T-helper 17 cell (primary cell): ENCODE data around the gene ZFAND3. TPM values are rescaled to one million over a fixed set of nuclear protein-coding genes. Genes with fewer than 3 reads are reported as not detected.
"Not testable (repeated sequence)": the region's sequence is repeated elsewhere in the genome, so short reads cannot be mapped to it uniquely, and the experiment has no call there.

Experiments used
- ATAC-seq: fragments of 150-1000 bp; cut with Tn5 transposase; 2 replicates; pipeline ENCODE4 v1.10.0; 2021; ENCODE audit warnings: mild to moderate bottlenecking, moderate library complexity
- DNase-seq, 3 donors: peaks; one replicate each; pipeline versions ENCODE4 v3.0.0 to v3.0.0-alpha.2; 2020 to 2021
- H3K9me3 ChIP-seq: one replicate; pipeline ENCODE4 v1.7.0; 2013; ENCODE audit warnings: low read length, mild to moderate bottlenecking; ENCODE audit not compliant: control insufficient read depth, poor library complexity, severe bottlenecking
- H3K27ac Mint-ChIP-seq: one replicate; pipeline ENCODE4 v1.8.0; 2022; ENCODE audit warnings: mild to moderate bottlenecking, moderate library complexity, mixed read lengths
- H3K27me3 Mint-ChIP-seq: one replicate; pipeline ENCODE4 v1.8.0; 2022; ENCODE audit warnings: mixed read lengths
- H3K36me3 Mint-ChIP-seq: one replicate; pipeline ENCODE4 v1.8.0; 2022; ENCODE audit warnings: low read depth, mixed read lengths
- H3K4me1 Mint-ChIP-seq: one replicate; pipeline ENCODE4 v1.8.0; 2022; ENCODE audit warnings: mild to moderate bottlenecking, mixed read lengths
- H3K4me3 Mint-ChIP-seq: one replicate; pipeline ENCODE4 v1.8.0; 2022; ENCODE audit warnings: mild to moderate bottlenecking, moderate library complexity, mixed read lengths
- total RNA-seq, 4 donors: library from RNA in 2 of 4; stranded (reverse) in 2 of 4; gene quantifications; one replicate each; pipeline ENCODE4 v1.2.3 and lab custom pipeline; 2022 to 2026

The ZFAND3 gene
- total RNA-seq, 2 donors from 2014 or later, result 48.6 to 61.0 TPM

DNA sequence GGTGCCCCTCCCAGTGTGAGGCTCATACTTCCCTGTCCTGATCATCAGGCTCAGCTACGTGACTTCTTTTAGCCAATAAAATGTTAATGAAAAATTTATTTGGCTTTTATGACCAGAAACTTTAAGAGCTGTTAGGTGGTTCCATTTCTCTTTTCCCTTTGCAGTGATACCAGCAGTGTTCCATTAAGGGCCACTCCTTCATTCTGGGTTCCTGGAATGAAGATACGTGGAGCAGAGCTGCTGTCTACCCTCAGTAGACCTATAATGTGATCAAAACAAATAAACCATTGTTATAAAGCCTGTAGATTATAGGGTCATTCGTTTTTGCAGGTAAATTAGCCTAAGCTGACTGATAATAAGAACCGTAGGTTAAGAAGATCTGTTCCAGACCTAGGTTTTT lies 228.0 kb downstream of the ZFAND3 start:
- peaks cover 15% of the 10 kb centered on the region for H3K4me1 Mint-ChIP-seq
- H3K27ac Mint-ChIP-seq, result no peak overlapping the region
- DNase-seq (no peak), ATAC-seq (no peak)
- H3K4me3 Mint-ChIP-seq, result no peak overlapping the region
- no peaks in the 10 kb centered on the region for H3K27me3 Mint-ChIP-seq
- no peaks in the 10 kb centered on the region for H3K36me3 Mint-ChIP-seq
- H3K9me3 ChIP-seq, result no peaks in the 10 kb centered on the region

DNA sequence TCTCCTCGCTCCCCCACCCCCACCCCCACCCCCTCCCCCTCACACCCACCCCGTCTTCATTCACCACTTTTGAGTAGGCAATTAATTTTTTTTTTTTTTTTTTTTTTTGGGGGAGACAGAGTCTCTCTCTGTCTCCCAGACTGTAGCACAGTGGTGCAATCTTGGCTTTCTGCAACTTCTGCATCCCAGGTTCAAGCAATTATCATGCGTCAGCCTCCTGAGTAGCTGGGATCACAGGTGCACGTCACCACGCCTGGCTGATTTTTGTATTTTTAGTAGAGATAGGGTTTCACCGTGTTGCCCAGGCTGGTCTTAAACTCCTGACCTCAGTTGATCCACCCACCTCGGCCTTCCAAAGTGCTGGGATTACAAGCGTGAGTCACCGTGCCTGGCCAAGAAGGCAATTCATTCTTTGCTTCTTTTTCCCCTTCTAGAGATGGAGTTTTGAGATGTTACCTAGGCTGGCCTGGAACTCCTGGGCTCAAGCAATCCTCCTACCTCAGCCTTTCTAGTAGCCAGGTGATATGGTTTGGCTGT lies 230.4 kb downstream of the ZFAND3 start:
- peaks cover 13% of the 10 kb centered on the region for H3K4me1 Mint-ChIP-seq
- not testable (repeated sequence) for ATAC-seq, H3K36me3 Mint-ChIP-seq, H3K27ac Mint-ChIP-seq, H3K4me3 Mint-ChIP-seq, H3K27me3 Mint-ChIP-seq, H3K9me3 ChIP-seq, DNase-seq

DNA sequence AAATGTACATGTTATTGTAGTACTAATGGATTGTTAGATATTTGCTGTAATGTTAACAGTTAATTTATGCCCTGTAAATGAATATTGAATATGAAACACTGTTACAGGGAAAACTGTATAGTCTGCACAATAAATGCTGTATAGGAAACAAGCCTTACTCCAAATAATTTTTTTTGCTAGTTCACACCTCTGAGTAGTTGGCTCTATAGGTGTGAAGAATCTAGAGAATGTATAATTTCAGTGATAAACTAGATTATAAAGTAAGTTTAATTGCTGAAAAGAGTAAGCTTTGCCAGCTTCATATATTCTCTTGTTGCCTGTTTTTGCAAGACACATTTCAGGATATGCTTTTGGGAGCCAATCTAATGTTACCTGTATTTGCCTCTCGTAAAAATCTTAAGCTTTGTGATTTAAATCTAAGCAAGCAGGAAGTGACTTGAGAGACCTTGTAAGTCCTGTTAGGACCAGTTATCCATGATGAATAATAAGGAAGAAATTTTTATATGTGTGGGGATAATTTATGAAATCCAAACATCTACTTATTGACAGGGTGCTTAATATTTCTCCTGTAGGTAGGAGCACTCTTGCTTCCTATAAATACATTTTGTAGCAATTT lies 232.4 kb downstream of the ZFAND3 start:
- H3K27me3 Mint-ChIP-seq, result no peaks in the 10 kb centered on the region
- no peaks in the 10 kb centered on the region for H3K9me3 ChIP-seq
- H3K4me3 Mint-ChIP-seq, result no peak overlapping the region
- peaks cover 2% of the 10 kb centered on the region for H3K36me3 Mint-ChIP-seq
- DNase-seq, result no peak
- ATAC-seq, result no peak
- no peak overlapping the region for H3K27ac Mint-ChIP-seq
- peaks cover 20% of the 10 kb centered on the region for H3K4me1 Mint-ChIP-seq

DNA sequence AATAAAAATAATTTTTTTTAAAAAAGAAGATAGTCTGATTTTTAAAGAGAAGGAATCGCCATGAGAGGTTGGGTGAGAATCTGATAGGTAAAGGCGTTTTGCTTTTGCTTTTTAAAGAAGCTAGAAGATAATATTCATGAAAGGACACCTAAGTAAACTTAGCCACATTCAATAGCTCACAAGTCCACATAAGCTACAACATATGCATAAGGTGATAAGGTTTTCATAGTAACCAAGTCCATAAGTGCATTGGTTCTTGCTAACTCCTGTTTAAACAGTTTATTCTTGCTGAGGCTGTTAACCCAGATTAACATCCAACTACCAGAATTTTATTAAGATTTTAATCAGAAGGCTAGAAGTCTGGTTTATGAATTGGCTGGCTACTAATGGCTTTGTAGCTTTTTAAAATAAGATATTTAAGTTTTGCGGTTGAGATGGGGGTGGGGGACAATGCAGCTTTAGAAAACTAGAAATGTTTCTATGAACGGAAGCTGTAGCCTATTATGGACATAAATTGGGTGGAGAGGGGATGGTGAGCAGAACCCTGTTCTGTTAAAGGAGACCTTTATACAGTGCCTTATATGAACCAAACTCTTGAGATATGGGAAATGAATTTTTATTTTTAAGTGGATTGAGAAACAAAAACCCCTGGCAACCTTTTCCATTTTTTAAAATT lies 235.1 kb downstream of the ZFAND3 start:
- H3K9me3 ChIP-seq, result no peaks in the 10 kb centered on the region
- Mint-ChIP-seq H3K27me3 (no peaks in the 10 kb centered on the region), H3K27ac (peak overlapping the region; percentile 14), H3K4me3 (no peak overlapping the region), H3K36me3 (peaks cover 2% of the 10 kb centered on the region), H3K4me1 (peaks cover 24% of the 10 kb centered on the region)
- DNase-seq (no peak), ATAC-seq (no peak)

DNA sequence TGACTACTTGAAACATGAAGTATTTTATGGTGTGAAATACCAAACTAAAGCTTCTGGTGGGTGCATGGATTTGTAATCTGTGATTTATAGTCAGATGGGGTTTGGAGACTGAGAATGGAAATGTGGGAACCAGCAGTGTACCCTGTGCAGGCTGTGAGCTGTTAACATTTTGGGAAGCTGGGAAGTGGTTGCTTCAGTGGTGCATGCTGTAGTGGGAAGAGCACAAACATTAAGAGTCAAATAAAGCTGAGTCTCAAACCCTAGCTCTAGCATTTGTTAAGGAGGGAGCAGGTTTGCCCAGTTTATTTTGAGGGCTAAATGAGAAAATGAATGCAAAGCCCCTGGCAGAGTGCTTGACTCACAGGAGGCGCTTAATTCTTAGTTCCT lies 235.7 kb downstream of the ZFAND3 start:
- H3K27ac Mint-ChIP-seq, result peak overlapping the region; percentile 14
- H3K9me3 ChIP-seq, result no peaks in the 10 kb centered on the region
- no peak overlapping the region for H3K4me3 Mint-ChIP-seq
- H3K36me3 Mint-ChIP-seq, result peaks cover 2% of the 10 kb centered on the region
- H3K4me1 Mint-ChIP-seq, result peaks cover 24% of the 10 kb centered on the region
- no peak for ATAC-seq
- no peaks in the 10 kb centered on the region for H3K27me3 Mint-ChIP-seq
- DNase-seq, result no peak

DNA sequence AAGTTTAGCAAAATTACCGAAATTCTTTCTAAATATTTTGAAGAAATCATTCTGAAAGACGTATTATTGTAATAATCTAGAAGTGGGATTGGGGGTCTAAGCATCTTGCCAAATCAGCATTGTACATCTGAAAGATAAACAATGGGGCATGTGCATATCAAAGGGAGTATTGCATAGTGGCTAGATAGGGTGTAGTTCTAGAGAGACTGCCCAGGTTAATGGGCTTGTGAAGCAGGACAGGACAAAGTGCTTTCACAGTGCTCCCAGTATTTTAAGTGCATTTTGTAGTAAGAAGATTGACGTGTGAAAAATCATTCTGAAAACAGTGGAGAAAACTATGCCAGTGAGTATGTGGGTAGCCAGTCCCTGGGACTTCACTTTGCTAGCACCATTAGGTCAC lies 236.8 kb downstream of the ZFAND3 start:
- H3K27ac Mint-ChIP-seq, result no peak overlapping the region
- no peaks in the 10 kb centered on the region for H3K9me3 ChIP-seq

DNA sequence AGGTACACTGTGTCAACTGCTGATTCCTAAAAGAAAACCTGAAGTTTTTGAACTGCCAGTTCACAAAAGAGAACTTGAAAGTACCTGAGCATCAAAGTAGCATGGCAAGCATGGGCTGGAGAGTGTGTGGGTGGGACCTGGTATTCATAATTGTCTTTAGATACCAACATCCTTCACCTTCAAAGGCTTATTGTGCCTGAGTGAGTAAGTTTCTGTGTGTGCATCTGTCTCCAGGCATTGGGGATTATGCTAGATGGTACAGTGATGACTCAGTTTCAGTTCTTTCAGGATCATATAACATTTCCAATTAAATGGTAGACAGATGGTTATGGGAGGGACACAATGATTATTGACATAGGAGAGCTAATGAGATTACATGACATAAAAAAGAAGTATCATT lies 238.5 kb downstream of the ZFAND3 start:
- Mint-ChIP-seq H3K4me3 (no peak overlapping the region), H3K27me3 (no peaks in the 10 kb centered on the region), H3K36me3 (peaks cover 9% of the 10 kb centered on the region), H3K4me1 (peaks cover 26% of the 10 kb centered on the region), H3K27ac (no peak overlapping the region)
- DNase-seq (no peak), ATAC-seq (no peak)
- H3K9me3 ChIP-seq, result no peaks in the 10 kb centered on the region

More for the DNA sequence above, 236.8 kb downstream of the ZFAND3 start:
- H3K4me3 Mint-ChIP-seq, result no peak overlapping the region
- H3K27me3 Mint-ChIP-seq, result no peaks in the 10 kb centered on the region
- H3K36me3 Mint-ChIP-seq, result peaks cover 4% of the 10 kb centered on the region
- peaks cover 24% of the 10 kb centered on the region for H3K4me1 Mint-ChIP-seq
- DNase-seq (no peak), ATAC-seq (no peak)

DNA sequence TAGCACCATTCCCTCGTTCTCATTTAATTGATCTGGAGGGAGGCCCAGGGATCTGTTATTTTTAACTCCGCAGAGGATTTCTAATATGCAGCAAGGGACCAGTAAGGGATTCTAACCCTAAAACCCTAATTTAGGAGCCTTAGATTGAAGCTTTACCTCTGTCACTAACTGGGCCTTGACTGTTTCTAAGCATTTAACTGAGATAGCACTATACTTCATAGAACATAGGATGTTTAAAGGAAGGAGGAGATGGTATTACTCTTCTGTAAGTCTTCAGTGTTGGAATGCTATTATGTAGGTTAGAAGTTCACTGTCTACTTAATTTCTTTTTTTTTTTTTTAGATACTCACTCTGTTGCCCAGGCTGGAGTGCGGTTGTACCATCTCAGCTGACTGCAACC lies 242.5 kb downstream of the ZFAND3 start:
- H3K27ac Mint-ChIP-seq, result no peak overlapping the region
- H3K27me3 Mint-ChIP-seq, result no peaks in the 10 kb centered on the region
- H3K9me3 ChIP-seq, result no peaks in the 10 kb centered on the region
- peaks cover 14% of the 10 kb centered on the region for H3K36me3 Mint-ChIP-seq
- DNase-seq, result no peak
- H3K4me3 Mint-ChIP-seq, result no peak overlapping the region
- ATAC-seq, result no peak
- peaks cover 16% of the 10 kb centered on the region for H3K4me1 Mint-ChIP-seq

DNA sequence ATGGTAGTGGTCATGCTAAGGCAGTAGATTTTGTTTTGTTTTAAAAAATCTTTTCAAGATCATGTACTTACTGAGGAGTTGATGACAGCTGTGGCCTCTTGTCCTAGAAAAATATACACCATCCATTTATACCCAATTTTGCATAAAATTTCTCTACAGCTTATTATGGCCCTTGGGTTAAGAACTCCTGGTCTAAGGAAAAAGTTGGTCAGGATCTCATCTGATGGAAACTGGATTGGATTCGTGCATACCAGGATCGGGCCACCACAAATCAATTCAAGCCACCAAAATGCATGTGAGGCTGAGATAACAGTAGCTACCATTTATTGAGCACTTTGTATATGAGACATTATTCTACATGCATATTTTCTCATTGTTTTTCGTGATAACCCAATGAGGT lies 244.4 kb downstream of the ZFAND3 start:
- ATAC-seq, result no peak
- H3K9me3 ChIP-seq, result no peaks in the 10 kb centered on the region
- peaks cover 21% of the 10 kb centered on the region for H3K4me1 Mint-ChIP-seq
- H3K4me3 Mint-ChIP-seq, result no peak overlapping the region
- H3K36me3 Mint-ChIP-seq, result peaks cover 14% of the 10 kb centered on the region
- H3K27ac Mint-ChIP-seq, result no peak overlapping the region
- no peaks in the 10 kb centered on the region for H3K27me3 Mint-ChIP-seq
- no peak for DNase-seq

DNA sequence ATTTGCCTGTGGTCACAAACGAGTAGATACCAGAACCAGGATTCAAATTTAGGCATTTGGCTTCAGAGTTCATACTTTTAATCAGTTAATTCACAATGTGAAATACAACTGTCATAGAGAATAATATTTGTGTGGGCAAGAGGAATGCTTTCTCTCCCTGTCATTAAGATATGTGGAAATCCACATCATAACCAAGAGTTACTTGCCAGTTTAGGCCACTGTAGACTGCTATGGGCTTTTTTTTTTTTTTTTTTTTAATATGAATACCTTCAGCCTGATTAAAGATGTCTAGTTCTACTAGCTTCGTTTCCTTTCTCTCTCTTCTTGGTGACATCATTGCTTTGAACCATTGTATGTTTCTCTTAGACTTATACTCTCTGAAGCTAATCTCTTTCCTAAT lies 244.9 kb downstream of the ZFAND3 start:
- Mint-ChIP-seq H3K4me1 (peaks cover 26% of the 10 kb centered on the region), H3K27me3 (no peaks in the 10 kb centered on the region), H3K27ac (peak overlapping the region; percentile 27), H3K4me3 (no peak overlapping the region), H3K36me3 (peaks cover 14% of the 10 kb centered on the region)
- DNase-seq, result no peak
- ATAC-seq, result no peak
- no peaks in the 10 kb centered on the region for H3K9me3 ChIP-seq

DNA sequence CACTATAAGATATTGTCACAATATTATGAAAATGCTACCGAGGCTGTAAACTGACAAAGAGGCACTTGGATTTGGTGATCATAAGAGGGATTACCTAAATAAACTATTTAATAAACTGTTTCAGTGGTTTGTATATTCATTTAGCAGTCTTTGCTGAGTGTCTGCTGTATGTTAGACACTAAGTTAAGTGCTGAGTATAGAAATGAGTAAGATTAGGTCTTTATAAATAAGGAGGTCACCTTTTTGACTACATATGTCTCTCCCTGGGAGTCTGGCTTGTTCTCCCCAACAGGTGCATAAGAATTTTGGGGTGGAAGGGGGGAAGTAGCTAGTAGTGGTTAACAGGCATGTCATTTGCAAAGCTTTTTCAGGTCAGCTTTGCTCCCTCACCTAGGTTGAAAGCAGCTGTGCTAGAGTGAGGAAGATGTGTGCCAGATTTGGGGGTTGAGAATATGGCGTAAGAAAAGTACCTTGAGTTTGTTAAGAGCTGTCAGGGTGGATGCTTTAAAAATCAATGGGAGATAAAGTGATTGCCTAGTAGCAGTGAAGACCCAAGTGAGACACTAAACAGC lies 246.3 kb downstream of the ZFAND3 start:
- Mint-ChIP-seq H3K27me3 (no peaks in the 10 kb centered on the region), H3K4me3 (no peak overlapping the region), H3K4me1 (peaks cover 26% of the 10 kb centered on the region), H3K36me3 (peaks cover 14% of the 10 kb centered on the region), H3K27ac (no peak overlapping the region)
- H3K9me3 ChIP-seq, result no peaks in the 10 kb centered on the region
- no peak for ATAC-seq
- DNase-seq, result no peak

DNA sequence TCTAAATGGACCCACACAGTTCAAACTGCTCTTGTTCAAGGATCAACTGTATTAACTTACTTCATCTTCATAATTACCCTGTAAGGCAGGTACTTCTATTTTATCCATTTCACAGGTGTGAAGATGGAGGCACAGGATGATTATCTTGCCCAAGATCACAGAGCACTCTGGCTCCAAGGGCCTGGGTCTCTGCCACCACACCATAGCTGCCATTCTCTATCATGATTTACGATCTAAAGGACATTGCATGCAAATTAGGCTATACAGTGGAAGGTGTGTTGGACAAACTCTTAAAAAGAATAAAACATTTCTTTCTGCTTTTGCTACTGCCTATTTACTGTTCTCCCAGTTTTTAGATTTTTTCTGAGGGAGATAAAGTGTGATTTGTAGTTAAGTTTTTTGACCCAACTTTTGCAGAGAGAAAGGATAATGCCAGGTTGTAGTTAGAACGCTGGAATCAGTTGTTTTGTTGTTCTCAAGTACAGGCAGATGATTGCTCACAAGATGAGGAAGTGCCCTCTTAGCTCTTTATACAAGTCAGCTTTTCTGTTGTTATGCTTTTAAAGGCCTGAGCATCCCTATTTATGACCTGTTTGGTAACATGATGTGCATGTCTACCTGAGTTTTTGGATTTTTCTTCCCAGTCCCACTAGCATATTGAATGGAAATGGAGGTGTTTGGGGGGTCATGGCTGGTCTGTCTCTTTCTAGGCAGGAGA lies 247.9 kb downstream of the ZFAND3 start:
- peaks cover 7% of the 10 kb centered on the region for H3K36me3 Mint-ChIP-seq
- H3K9me3 ChIP-seq, result no peaks in the 10 kb centered on the region
- DNase-seq (no peak), ATAC-seq (no peak)
- H3K27me3 Mint-ChIP-seq, result no peaks in the 10 kb centered on the region
- no peak overlapping the region for H3K4me3 Mint-ChIP-seq
- H3K27ac Mint-ChIP-seq, result no peak overlapping the region
- peaks cover 22% of the 10 kb centered on the region for H3K4me1 Mint-ChIP-seq

DNA sequence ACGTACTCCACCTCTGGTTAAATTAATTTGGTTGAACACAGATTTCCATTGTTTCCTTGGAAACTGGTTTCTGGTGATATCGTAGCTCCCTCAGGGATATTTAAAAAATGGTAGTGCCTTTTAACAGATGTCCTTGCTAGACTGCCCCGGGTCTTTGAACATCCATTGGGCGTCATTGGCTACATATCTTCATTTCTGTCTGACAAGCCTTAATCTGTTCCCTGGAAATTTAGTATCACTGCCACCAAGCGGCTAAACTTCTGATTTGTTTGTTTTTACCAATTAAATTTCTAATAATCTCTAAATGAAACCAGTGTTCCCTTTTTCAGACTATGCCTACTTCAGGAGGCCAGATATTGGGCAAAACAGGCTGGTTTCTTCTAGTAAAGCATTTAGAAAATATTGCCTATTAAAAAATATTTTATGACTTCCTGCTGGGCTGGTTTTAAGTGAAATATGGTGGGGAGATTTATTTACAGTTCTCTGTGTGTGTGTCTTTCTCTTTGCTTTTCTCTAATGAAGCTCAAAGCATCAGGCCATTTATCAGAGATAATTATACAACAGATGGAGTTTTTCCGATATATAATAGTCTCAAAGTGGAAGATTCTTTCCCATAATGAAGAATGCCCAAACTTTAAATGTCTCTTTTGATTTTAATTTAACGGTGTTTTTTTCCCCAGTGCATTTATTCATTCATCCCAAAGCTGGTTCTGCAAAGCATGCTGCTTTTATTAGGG lies 249.5 kb downstream of the ZFAND3 start:
- Mint-ChIP-seq H3K27me3 (no peaks in the 10 kb centered on the region), H3K27ac (no peak overlapping the region), H3K4me1 (peaks cover 25% of the 10 kb centered on the region), H3K36me3 (peaks cover 7% of the 10 kb centered on the region), H3K4me3 (no peak overlapping the region)
- no peaks in the 10 kb centered on the region for H3K9me3 ChIP-seq
- DNase-seq (no peak), ATAC-seq (no peak)
